PC-9 (cell line): ENCODE data around the gene HSD17B8.

Experiments
- EZH2 ChIP-seq: fragments of 200-600 bp; sonication (generic); IDR thresholded peaks from 2 replicates; pipeline ENCODE4 v1.8.0; 2017; ENCODE audit warnings: antibody characterized with exemption, low read depth
- TF ChIP-seq, protein P1 (sequence below): fragments of 200-600 bp; sonication (generic); conservative IDR thresholded peaks from 2 replicates; pipeline ENCODE4 v1.6.1; 2017; ENCODE audit warnings: mixed run types, antibody characterized with exemption, mild to moderate bottlenecking, moderate library complexity

DNA sequence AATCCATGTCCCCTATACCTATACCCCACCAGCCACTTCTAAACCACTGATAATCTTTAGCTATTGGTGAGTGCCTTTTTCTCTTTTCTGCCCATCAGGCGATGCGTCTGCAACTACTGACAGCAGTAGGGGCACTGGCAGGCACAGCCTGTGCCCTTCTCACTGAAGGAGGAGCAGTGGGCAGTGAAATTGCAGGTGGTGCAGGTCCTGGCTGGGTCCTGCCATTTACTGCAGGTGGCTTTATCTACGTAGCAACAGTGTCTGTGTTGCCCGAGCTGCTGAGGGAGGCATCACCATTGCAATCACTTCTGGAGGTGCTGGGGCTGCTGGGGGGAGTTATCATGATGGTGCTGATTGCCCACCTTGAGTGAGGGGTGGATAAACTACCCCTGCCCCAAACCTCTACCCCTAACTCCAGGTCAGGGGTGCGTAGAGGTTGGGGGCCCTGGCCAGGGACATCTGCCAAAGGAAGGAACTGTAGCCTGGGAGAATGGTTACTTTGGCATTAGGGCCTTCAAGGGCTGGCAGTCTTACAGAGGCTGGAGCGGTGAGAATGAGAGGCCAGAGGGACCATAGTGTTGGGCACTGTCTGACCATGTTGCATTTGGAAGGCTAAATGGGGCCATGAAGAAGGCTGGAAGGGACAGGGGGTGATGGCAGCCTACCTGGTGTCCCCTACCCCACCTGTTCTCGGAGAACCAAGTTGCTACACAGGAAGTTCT is 851 bp upstream of the HSD17B8 start:
- TF ChIP-seq, protein P1, sequence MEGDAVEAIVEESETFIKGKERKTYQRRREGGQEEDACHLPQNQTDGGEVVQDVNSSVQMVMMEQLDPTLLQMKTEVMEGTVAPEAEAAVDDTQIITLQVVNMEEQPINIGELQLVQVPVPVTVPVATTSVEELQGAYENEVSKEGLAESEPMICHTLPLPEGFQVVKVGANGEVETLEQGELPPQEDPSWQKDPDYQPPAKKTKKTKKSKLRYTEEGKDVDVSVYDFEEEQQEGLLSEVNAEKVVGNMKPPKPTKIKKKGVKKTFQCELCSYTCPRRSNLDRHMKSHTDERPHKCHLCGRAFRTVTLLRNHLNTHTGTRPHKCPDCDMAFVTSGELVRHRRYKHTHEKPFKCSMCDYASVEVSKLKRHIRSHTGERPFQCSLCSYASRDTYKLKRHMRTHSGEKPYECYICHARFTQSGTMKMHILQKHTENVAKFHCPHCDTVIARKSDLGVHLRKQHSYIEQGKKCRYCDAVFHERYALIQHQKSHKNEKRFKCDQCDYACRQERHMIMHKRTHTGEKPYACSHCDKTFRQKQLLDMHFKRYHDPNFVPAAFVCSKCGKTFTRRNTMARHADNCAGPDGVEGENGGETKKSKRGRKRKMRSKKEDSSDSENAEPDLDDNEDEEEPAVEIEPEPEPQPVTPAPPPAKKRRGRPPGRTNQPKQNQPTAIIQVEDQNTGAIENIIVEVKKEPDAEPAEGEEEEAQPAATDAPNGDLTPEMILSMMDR, result no peak
- TF ChIP-seq EZH2, result no peak
